Astrocyte (in vitro differentiated cells and primary cell): ENCODE measurements around the gene C15orf39. TPM values are rescaled to one million over a fixed set of nuclear protein-coding genes. Genes with fewer than 3 reads are reported as not detected.

Experiments
- DNase-seq: peaks from one replicate; pipeline ENCODE4 v3.0.0-alpha.2; 2010; ENCODE audit warnings: low read depth
- FAIRE-seq: peaks from 2 replicates; lab custom pipeline; 2011; peaks lifted over from hg19 to GRCh38; lab: Jason Lieb, UNC
- H2AFZ ChIP-seq: 2 replicates; pipeline ENCODE4 v1.6.0; 2012; ENCODE audit warnings: low read depth, low read length, inconsistent platforms
- H3K27ac ChIP-seq: 2 replicates; pipeline ENCODE4 v1.5.1; 2011; ENCODE audit warnings: low read depth, low read length, inconsistent platforms
- H3K27me3 ChIP-seq: 2 replicates; pipeline ENCODE4 v1.6.0; 2011; ENCODE audit warnings: low read length, inconsistent platforms; ENCODE audit not compliant: insufficient read depth
- H3K36me3 ChIP-seq: 2 replicates; pipeline ENCODE4 v1.5.1; 2011; ENCODE audit warnings: low read length, inconsistent platforms; ENCODE audit not compliant: insufficient read depth
- H3K4me1 ChIP-seq: 2 replicates; pipeline ENCODE4 v1.5.1; 2011; ENCODE audit warnings: low read length, inconsistent platforms; ENCODE audit not compliant: insufficient read depth
- H3K4me2 ChIP-seq: 2 replicates; pipeline ENCODE4 v1.6.0; 2012; ENCODE audit warnings: low read length, inconsistent platforms
- H3K4me3 ChIP-seq: 2 replicates; pipeline ENCODE4 v1.5.1; 2011; ENCODE audit warnings: low read depth, mild to moderate bottlenecking, low read length, inconsistent platforms; ENCODE audit not compliant: insufficient read depth
- H3K79me2 ChIP-seq: 2 replicates; pipeline ENCODE4 v1.6.0; 2012; ENCODE audit warnings: mild to moderate bottlenecking, low read length, inconsistent platforms; ENCODE audit not compliant: insufficient read depth
- H3K9ac ChIP-seq: 2 replicates; pipeline ENCODE4 v1.6.0; 2012; ENCODE audit warnings: mild to moderate bottlenecking, low read length, inconsistent platforms
- H3K9me3 ChIP-seq: 2 replicates; pipeline ENCODE4 v1.5.1; 2012; ENCODE audit warnings: low read depth, mild to moderate bottlenecking, low read length, inconsistent platforms; ENCODE audit not compliant: insufficient read depth
- H4K20me1 ChIP-seq: 2 replicates; pipeline ENCODE4 v1.6.0; 2012; ENCODE audit warnings: low read length, inconsistent platforms; ENCODE audit not compliant: insufficient read depth
- H3K27ac Mint-ChIP-seq: one replicate; pipeline ENCODE4 v1.8.0; 2021; ENCODE audit warnings: mild to moderate bottlenecking, mixed read lengths; ENCODE audit not compliant: unreplicated experiment
- H3K27me3 Mint-ChIP-seq: one replicate; pipeline ENCODE4 v1.8.0; 2021; ENCODE audit warnings: low read depth, mixed read lengths; ENCODE audit not compliant: unreplicated experiment
- H3K36me3 Mint-ChIP-seq: one replicate; pipeline ENCODE4 v1.8.0; 2021; ENCODE audit warnings: low read depth, mixed read lengths; ENCODE audit not compliant: unreplicated experiment
- H3K4me1 Mint-ChIP-seq: one replicate; pipeline ENCODE4 v1.8.0; 2021; ENCODE audit warnings: low read depth, mixed read lengths; ENCODE audit not compliant: unreplicated experiment
- H3K4me3 Mint-ChIP-seq: one replicate; pipeline ENCODE4 v1.8.0; 2021; ENCODE audit warnings: mild to moderate bottlenecking, moderate library complexity, mixed read lengths; ENCODE audit not compliant: unreplicated experiment
- H3K9me3 Mint-ChIP-seq: one replicate; pipeline ENCODE4 v1.8.0; 2021; ENCODE audit warnings: mild to moderate bottlenecking, mixed read lengths; ENCODE audit not compliant: unreplicated experiment
- EZH2 ChIP-seq: IDR thresholded peaks from 2 replicates; pipeline ENCODE4 v1.6.1; 2012; ENCODE audit warnings: mild to moderate bottlenecking, low read length, inconsistent platforms; ENCODE audit not compliant: insufficient read depth
- total RNA-seq: library from RNA; stranded (reverse); gene quantifications from 2 replicates; pipeline ENCODE4 v1.2.1, GENCODE V29; 2021
- TF ChIP-seq, protein P1 (sequence below): IDR thresholded peaks from 2 replicates; pipeline ENCODE4 v1.5.1; 2011; ENCODE audit warnings: low read depth, mild to moderate bottlenecking, inconsistent platforms, low read length, moderate library complexity; ENCODE audit not compliant: insufficient read depth

Gene C15orf39
- total RNA-seq, 1 donor from 2014 or later = 21.8 TPM

DNA sequence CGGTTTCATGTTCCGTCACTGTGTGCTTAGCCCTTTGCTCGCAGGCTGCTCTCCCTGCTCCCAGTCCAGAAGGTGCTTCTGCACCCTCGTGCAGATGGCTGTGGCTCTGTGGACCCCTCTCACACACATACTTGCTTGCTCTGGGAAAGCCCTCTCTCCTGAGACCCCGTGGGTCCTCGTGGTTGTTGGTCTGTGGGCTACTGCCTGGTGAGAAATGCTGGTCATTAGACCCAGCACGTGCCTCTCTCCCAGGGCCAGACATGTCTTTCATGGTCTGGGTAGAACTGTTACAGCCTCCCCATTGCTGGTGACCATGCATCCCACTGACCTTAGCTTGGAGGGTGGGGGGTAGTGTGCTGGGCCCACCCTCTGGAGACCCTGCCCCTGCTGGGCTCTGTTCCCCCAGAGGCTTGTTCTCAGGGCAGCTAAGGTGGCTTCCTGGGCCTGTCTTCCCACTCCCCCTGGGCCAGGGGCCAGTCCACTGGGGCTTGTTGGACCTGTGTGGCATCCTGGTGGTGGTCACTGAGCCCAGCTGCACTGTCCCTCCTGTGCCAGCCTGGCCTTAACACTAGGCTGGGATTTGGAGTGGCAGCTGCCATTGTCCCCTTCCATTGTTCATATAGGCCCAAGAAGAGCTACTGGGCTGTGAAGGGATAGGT is 10.6 kb downstream of the C15orf39 start:
- no peak for FAIRE-seq
- H3K4me1 ChIP-seq = no peaks in the 10 kb centered on the region
- H3K4me1 Mint-ChIP-seq = no peaks in the 10 kb centered on the region
- no peak overlapping the region for H3K4me3 ChIP-seq
- peaks cover 5% of the 10 kb centered on the region for H3K36me3 Mint-ChIP-seq
- H3K27me3 Mint-ChIP-seq = peaks cover under 1% of the 10 kb centered on the region
- no peaks in the 10 kb centered on the region for H3K9me3 ChIP-seq
- no peaks in the 10 kb centered on the region for H3K9me3 Mint-ChIP-seq
- no peak overlapping the region for H2AFZ ChIP-seq
- H3K9ac ChIP-seq = no peak overlapping the region
- no peak overlapping the region for H3K27ac ChIP-seq
- H3K27me3 ChIP-seq = no peaks in the 10 kb centered on the region
- DNase-seq = no peak
- peaks cover 32% of the 10 kb centered on the region for H3K79me2 ChIP-seq
- TF ChIP-seq, protein P1, sequence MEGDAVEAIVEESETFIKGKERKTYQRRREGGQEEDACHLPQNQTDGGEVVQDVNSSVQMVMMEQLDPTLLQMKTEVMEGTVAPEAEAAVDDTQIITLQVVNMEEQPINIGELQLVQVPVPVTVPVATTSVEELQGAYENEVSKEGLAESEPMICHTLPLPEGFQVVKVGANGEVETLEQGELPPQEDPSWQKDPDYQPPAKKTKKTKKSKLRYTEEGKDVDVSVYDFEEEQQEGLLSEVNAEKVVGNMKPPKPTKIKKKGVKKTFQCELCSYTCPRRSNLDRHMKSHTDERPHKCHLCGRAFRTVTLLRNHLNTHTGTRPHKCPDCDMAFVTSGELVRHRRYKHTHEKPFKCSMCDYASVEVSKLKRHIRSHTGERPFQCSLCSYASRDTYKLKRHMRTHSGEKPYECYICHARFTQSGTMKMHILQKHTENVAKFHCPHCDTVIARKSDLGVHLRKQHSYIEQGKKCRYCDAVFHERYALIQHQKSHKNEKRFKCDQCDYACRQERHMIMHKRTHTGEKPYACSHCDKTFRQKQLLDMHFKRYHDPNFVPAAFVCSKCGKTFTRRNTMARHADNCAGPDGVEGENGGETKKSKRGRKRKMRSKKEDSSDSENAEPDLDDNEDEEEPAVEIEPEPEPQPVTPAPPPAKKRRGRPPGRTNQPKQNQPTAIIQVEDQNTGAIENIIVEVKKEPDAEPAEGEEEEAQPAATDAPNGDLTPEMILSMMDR = no peak
- TF ChIP-seq EZH2 = no peak
- no peak overlapping the region for H3K4me2 ChIP-seq
- peaks cover 7% of the 10 kb centered on the region for H3K36me3 ChIP-seq
- H3K4me3 Mint-ChIP-seq = no peak overlapping the region
- peaks cover 62% of the 10 kb centered on the region for H4K20me1 ChIP-seq
- H3K27ac Mint-ChIP-seq = no peak overlapping the region

DNA sequence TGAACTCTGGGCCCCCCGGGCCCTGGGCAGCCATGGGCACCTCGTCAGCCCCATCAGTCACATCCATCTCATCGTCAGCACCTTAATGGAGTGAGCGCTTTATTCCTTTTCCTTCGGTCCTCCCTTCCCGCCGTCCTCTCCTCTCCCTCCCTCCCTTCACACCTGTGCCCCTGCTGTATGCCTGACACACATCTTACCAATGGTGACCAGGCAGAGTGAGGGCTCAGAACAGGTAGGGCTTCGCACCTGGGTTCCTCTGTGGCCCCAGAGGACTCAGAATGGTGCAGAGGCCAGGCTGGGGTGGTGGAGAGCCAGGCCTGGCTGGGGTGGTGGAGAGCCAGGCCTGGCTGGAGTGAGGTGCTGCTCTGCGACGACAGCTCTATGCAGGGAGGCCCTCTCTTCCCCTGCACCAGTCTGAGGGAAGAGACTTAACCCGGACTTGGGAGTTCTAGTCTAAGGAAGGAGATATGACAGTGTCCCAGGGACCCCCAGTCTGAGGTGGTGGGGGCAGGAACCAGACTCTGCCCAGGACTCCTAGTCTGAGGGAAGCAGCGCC is 11.6 kb downstream of the C15orf39 start:
- H3K9me3 Mint-ChIP-seq = no peaks in the 10 kb centered on the region
- FAIRE-seq = no peak

More for the DNA sequence above, 11.6 kb downstream of the C15orf39 start:
- Histone ChIP-seq H2AFZ (no peak overlapping the region), H3K36me3 (peaks cover 7% of the 10 kb centered on the region), H3K27ac (no peak overlapping the region), H3K4me2 (no peak overlapping the region), H3K9ac (no peak overlapping the region), H3K4me3 (no peak overlapping the region), H3K27me3 (no peaks in the 10 kb centered on the region), H3K9me3 (no peaks in the 10 kb centered on the region), H3K79me2 (peaks cover 23% of the 10 kb centered on the region), H3K4me1 (no peaks in the 10 kb centered on the region), H4K20me1 (peaks cover 53% of the 10 kb centered on the region)
- Mint-ChIP-seq H3K36me3 (peaks cover 5% of the 10 kb centered on the region), H3K4me1 (no peaks in the 10 kb centered on the region), H3K4me3 (no peak overlapping the region), H3K27ac (no peak overlapping the region), H3K27me3 (peaks cover 3% of the 10 kb centered on the region)
- TF ChIP-seq, protein P1 = no peak
- TF ChIP-seq EZH2 = no peak
- no peak for DNase-seq
